Measurements from ENCODE around the gene PSMD1.

PSMD1 gene

DNA sequence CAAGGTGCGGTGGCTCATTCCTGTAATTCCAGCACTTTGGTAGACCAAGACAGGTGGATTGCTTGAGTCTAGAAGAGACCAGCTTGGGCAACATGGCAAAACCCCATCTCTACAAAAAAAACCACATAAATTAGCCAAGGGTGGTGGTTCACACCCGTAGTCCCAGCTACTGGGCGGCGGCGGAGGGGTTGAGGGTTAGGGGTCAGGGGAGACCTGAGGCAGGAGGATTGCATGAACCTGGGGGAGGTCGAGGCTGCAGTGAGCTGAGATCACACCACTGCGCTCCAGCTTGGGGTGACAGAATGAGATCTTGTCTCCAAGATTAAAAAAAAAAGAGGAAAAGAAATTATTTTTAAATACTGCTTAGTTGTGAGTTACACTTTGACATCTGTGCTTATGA is 69.5 kb downstream of the PSMD1 start:
- Histone ChIP-seq H3K23ac (ENCODE audit: low read length) (no peak overlapping the region), H4K8ac (ENCODE audit: low read depth, low read length) (no peak overlapping the region), H3K27ac (ENCODE audit: low read depth, low read length) (no peak overlapping the region), H4K91ac (ENCODE audit: low read depth, low read length) (no peak overlapping the region), H3K18ac (ENCODE audit: low read length) (no peak overlapping the region), H2BK120ac (ENCODE audit: insufficient read depth, low read length, poor library complexity) (no peak overlapping the region), H3K79me1 (ENCODE audit: low read length) (no peaks in the 10 kb centered on the region), H2BK5ac (ENCODE audit: low read depth, low read length, poor library complexity) (no peak overlapping the region), H3K4me2 (ENCODE audit: low read length) (no peak overlapping the region), H3K9me3 (ENCODE audit: insufficient read depth, low read depth, low read length) (no peaks in the 10 kb centered on the region), H3K4ac (ENCODE audit: low read depth, low read length) (no peak overlapping the region), H3K9ac (ENCODE audit: low read length) (no peak overlapping the region), H3K14ac (ENCODE audit: low read length) (no peak overlapping the region), H4K12ac (ENCODE audit: low read depth, low read length) (no peak overlapping the region), H3K27me3 (ENCODE audit: insufficient read depth, low read length) (no peaks in the 10 kb centered on the region), H2AK5ac (ENCODE audit: low read length) (no peak overlapping the region), H3K4me1 (ENCODE audit: control insufficient read depth in 1 of 2, insufficient read depth in 2 of 2, low read length in 2 of 2) (no peaks in the 10 kb centered on the region), H3K4me3 (ENCODE audit: low read depth, low read length) (no peak overlapping the region), H2BK12ac (ENCODE audit: low read length) (no peak overlapping the region), H2AFZ (ENCODE audit: insufficient read depth, low read length, poor library complexity) (no peak overlapping the region), H3K36me3 (ENCODE audit: control insufficient read depth in 1 of 2, insufficient read depth in 2 of 2, low read length in 2 of 2) (peaks cover 2 to 3% of the 10 kb centered on the region in 2 experiments), H3K79me2 (ENCODE audit: control insufficient read depth, insufficient read depth, low read length, poor library complexity) (no peaks in the 10 kb centered on the region)
- no peak for DNase-seq
- WGBS (ENCODE audit: extremely low coverage, insufficient coverage, insufficient read length), result no CpG with 5 or more reads among the region's 7 CpGs

- Histone ChIP-seq H2BK5ac (ENCODE audit: low read depth, low read length, poor library complexity) (no peak overlapping the region), H3K4me3 (ENCODE audit: low read depth, low read length) (no peak overlapping the region), H3K27ac (ENCODE audit: low read depth, low read length) (no peak overlapping the region), H3K79me1 (ENCODE audit: low read length) (no peaks in the 10 kb centered on the region), H2BK120ac (ENCODE audit: insufficient read depth, low read length, poor library complexity) (no peak overlapping the region), H3K36me3 (ENCODE audit: control insufficient read depth in 1 of 2, insufficient read depth in 2 of 2, low read length in 2 of 2) (peaks cover 2 to 3% of the 10 kb centered on the region in 2 experiments), H3K4me1 (ENCODE audit: control insufficient read depth in 1 of 2, insufficient read depth in 2 of 2, low read length in 2 of 2) (no peaks in the 10 kb centered on the region), H3K9ac (ENCODE audit: low read length) (no peak overlapping the region), H2AFZ (ENCODE audit: insufficient read depth, low read length, poor library complexity) (no peak overlapping the region), H3K4ac (ENCODE audit: low read depth, low read length) (no peak overlapping the region), H3K79me2 (ENCODE audit: control insufficient read depth, insufficient read depth, low read length, poor library complexity) (no peaks in the 10 kb centered on the region), H3K9me3 (ENCODE audit: insufficient read depth, low read depth, low read length) (no peaks in the 10 kb centered on the region), H2AK5ac (ENCODE audit: low read length) (no peak overlapping the region), H3K18ac (ENCODE audit: low read length) (no peak overlapping the region), H3K4me2 (ENCODE audit: low read length) (no peak overlapping the region), H4K91ac (ENCODE audit: low read depth, low read length) (no peak overlapping the region), H4K8ac (ENCODE audit: low read depth, low read length) (no peak overlapping the region), H3K27me3 (ENCODE audit: insufficient read depth, low read length) (no peaks in the 10 kb centered on the region), H3K14ac (ENCODE audit: low read length) (no peak overlapping the region), H3K23ac (ENCODE audit: low read length) (no peak overlapping the region), H2BK12ac (ENCODE audit: low read length) (no peak overlapping the region), H4K12ac (ENCODE audit: low read depth, low read length) (no peak overlapping the region)
- no peak for DNase-seq
- WGBS (ENCODE audit: extremely low coverage, insufficient coverage, insufficient read length), result no CpG with 5 or more reads among the region's 9 CpGs
These were observed 70.8 kb downstream of the PSMD1 start for GRCh38 chr2:231127480-231127879.

GRCh38 chr2:231127936-231128335 is 71.3 kb downstream of the PSMD1 start:
- no CpG with 5 or more reads among the region's 1 CpG for WGBS (ENCODE audit: extremely low coverage, insufficient coverage, insufficient read length)
- peak in 1 of 2 donors; percentile 24 for DNase-seq
- no peak overlapping the region for H2AK5ac ChIP-seq (ENCODE audit: low read length)
- H2BK120ac ChIP-seq (ENCODE audit: insufficient read depth, low read length, poor library complexity), result no peak overlapping the region
- no peak overlapping the region for H2AFZ ChIP-seq (ENCODE audit: insufficient read depth, low read length, poor library complexity)
- H3K4me3 ChIP-seq (ENCODE audit: low read depth, low read length), result no peak overlapping the region
- H2BK12ac ChIP-seq (ENCODE audit: low read length), result no peak overlapping the region
- H3K23ac ChIP-seq (ENCODE audit: low read length), result no peak overlapping the region
- H2BK5ac ChIP-seq (ENCODE audit: low read depth, low read length, poor library complexity), result no peak overlapping the region
- H3K4me1 ChIP-seq (ENCODE audit: control insufficient read depth in 1 of 2, insufficient read depth in 2 of 2, low read length in 2 of 2), result no peaks in the 10 kb centered on the region
- H3K79me1 ChIP-seq (ENCODE audit: low read length), result no peaks in the 10 kb centered on the region
- peaks cover 2 to 3% of the 10 kb centered on the region in 2 experiments for H3K36me3 ChIP-seq (ENCODE audit: control insufficient read depth in 1 of 2, insufficient read depth in 2 of 2, low read length in 2 of 2)
- no peaks in the 10 kb centered on the region for H3K27me3 ChIP-seq (ENCODE audit: insufficient read depth, low read length)
- H4K91ac ChIP-seq (ENCODE audit: low read depth, low read length), result no peak overlapping the region
- H3K9ac ChIP-seq (ENCODE audit: low read length), result no peak overlapping the region
- no peak overlapping the region for H4K8ac ChIP-seq (ENCODE audit: low read depth, low read length)
- no peaks in the 10 kb centered on the region for H3K79me2 ChIP-seq (ENCODE audit: control insufficient read depth, insufficient read depth, low read length, poor library complexity)
- no peaks in the 10 kb centered on the region for H3K9me3 ChIP-seq (ENCODE audit: insufficient read depth, low read depth, low read length)
- H3K27ac ChIP-seq (ENCODE audit: low read depth, low read length), result no peak overlapping the region
- H3K4me2 ChIP-seq (ENCODE audit: low read length), result no peak overlapping the region
- no peak overlapping the region for H3K18ac ChIP-seq (ENCODE audit: low read length)
- H3K4ac ChIP-seq (ENCODE audit: low read depth, low read length), result no peak overlapping the region
- no peak overlapping the region for H3K14ac ChIP-seq (ENCODE audit: low read length)
- no peak overlapping the region for H4K12ac ChIP-seq (ENCODE audit: low read depth, low read length)

- H3K79me1 ChIP-seq (ENCODE audit: low read length), result no peaks in the 10 kb centered on the region
- no peak overlapping the region for H3K4ac ChIP-seq (ENCODE audit: low read depth, low read length)
- no peak overlapping the region for H3K23ac ChIP-seq (ENCODE audit: low read length)
- H2AFZ ChIP-seq (ENCODE audit: insufficient read depth, low read length, poor library complexity), result no peak overlapping the region
- no peak overlapping the region for H3K4me2 ChIP-seq (ENCODE audit: low read length)
- H3K9ac ChIP-seq (ENCODE audit: low read length), result no peak overlapping the region
- no peak overlapping the region for H3K4me3 ChIP-seq (ENCODE audit: low read depth, low read length)
- H4K12ac ChIP-seq (ENCODE audit: low read depth, low read length), result no peak overlapping the region
- no peak overlapping the region for H3K27ac ChIP-seq (ENCODE audit: low read depth, low read length)
- no peak overlapping the region for H4K8ac ChIP-seq (ENCODE audit: low read depth, low read length)
- H3K14ac ChIP-seq (ENCODE audit: low read length), result no peak overlapping the region
- no peaks in the 10 kb centered on the region for H3K27me3 ChIP-seq (ENCODE audit: insufficient read depth, low read length)
- no peak for DNase-seq
- no peaks in the 10 kb centered on the region for H3K79me2 ChIP-seq (ENCODE audit: control insufficient read depth, insufficient read depth, low read length, poor library complexity)
- no peak overlapping the region for H2BK120ac ChIP-seq (ENCODE audit: insufficient read depth, low read length, poor library complexity)
- no peak overlapping the region for H2AK5ac ChIP-seq (ENCODE audit: low read length)
- no peak overlapping the region for H4K91ac ChIP-seq (ENCODE audit: low read depth, low read length)
- H3K36me3 ChIP-seq (ENCODE audit: control insufficient read depth in 1 of 2, insufficient read depth in 2 of 2, low read length in 2 of 2), result peaks cover 2 to 3% of the 10 kb centered on the region in 2 experiments
- no peak overlapping the region for H2BK12ac ChIP-seq (ENCODE audit: low read length)
- no peaks in the 10 kb centered on the region for H3K9me3 ChIP-seq (ENCODE audit: insufficient read depth, low read depth, low read length)
- no peak overlapping the region for H3K18ac ChIP-seq (ENCODE audit: low read length)
- H2BK5ac ChIP-seq (ENCODE audit: low read depth, low read length, poor library complexity), result no peak overlapping the region
- no peaks in the 10 kb centered on the region for H3K4me1 ChIP-seq (ENCODE audit: control insufficient read depth in 1 of 2, insufficient read depth in 2 of 2, low read length in 2 of 2)
These were observed 71.9 kb downstream of the PSMD1 start for GRCh38 chr2:231128541-231128940.

Measured in trophoblast cell (in vitro differentiated cells and primary cell).